ENCODE data around the gene FST.

DNA sequence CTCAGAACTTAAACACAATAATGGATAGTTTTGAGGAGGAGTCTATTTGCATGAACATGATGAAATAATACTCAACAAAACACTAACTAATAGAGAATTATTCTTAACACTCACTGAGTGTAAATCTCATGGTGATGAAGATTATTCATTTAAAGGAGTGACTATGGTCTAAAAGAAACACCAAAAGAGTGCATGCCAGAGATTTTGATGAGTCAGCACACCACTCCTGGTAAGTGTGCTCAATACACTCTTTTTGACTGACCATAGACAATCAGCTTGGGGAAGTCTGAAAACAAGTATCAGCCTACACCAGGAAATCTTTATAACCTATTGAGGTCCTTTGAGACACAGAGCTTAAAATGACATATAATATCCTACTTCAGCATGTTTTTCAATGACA lies 6.8 kb upstream of the FST start:
- TF ChIP-seq EZH2 (IDR thresholded peaks at IDR 0.05; ENCODE audit: low read length, missing control alignments), result no peak
- TF ChIP-seq, protein P1, sequence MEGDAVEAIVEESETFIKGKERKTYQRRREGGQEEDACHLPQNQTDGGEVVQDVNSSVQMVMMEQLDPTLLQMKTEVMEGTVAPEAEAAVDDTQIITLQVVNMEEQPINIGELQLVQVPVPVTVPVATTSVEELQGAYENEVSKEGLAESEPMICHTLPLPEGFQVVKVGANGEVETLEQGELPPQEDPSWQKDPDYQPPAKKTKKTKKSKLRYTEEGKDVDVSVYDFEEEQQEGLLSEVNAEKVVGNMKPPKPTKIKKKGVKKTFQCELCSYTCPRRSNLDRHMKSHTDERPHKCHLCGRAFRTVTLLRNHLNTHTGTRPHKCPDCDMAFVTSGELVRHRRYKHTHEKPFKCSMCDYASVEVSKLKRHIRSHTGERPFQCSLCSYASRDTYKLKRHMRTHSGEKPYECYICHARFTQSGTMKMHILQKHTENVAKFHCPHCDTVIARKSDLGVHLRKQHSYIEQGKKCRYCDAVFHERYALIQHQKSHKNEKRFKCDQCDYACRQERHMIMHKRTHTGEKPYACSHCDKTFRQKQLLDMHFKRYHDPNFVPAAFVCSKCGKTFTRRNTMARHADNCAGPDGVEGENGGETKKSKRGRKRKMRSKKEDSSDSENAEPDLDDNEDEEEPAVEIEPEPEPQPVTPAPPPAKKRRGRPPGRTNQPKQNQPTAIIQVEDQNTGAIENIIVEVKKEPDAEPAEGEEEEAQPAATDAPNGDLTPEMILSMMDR (conservative IDR thresholded peaks at IDR 0.05 in 1 of 2, IDR thresholded peaks at IDR 0.05 in 1 of 2; ENCODE audit: low read depth in 1 of 2, low read length in 2 of 2), result no peak
